Measurements from ENCODE around the gene KLHL17. TPM values are rescaled to one million over a fixed set of nuclear protein-coding genes. Genes with fewer than 3 reads are reported as not detected.

Gene KLHL17
- total and polyA plus RNA-seq, 11 donors: 1.6 to 6.8 (median 4.7) TPM

DNA sequence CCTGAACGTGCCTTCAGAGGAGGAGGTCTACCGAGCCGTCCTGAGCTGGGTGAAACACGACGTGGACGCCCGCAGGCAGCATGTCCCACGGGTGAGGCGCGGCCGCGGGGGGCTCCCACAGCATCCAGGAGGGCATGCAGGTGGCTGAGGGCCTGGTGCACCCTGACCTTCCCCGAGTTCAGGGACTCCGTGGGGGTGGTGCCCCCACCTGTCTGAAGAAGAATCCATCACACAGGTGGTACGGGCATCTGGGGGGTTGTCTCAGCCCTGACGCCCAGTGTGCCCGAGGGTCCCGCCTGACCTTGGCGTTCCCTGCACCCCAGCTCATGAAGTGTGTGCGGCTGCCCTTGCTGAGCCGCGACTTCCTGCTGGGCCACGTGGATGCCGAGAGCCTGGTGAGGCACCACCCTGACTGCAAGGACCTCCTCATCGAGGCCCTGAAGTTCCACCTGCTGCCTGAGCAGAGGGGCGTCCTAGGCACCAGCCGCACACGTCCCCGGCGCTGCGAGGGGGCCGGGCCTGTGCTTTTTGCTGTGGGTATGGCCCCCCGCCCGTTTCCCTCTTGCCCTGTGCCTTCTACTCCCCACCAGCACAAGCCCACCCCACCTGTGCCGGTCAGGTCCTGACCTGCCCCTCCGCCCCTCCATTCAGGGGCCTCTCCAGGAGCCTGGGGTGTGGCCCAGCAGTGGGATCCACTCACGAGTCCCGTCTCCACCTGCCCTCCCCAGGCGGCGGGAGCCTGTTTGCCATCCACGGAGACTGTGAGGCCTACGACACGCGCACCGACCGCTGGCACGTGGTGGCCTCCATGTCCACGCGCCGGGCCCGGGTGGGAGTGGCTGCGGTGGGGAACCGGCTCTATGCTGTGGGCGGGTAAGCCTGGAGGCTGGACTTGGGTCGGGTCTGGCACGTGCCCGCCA is 2.3 kb downstream of the KLHL17 start:
- intact Hi-C loops (cut with DNase I): loop anchor here in 1 of 10 donors (10.0 kb wide), 1 partner anchor 58 kb away; no protein-coding TSS in a partner anchor
- peaks cover 0 to 12% (median 0%) of the 10 kb centered on the region in 9 donors for H3K36me3 ChIP-seq
- no peak for TF ChIP-seq POLR2A (IDR thresholded peaks at IDR 0.05)
- TF ChIP-seq, protein P1, sequence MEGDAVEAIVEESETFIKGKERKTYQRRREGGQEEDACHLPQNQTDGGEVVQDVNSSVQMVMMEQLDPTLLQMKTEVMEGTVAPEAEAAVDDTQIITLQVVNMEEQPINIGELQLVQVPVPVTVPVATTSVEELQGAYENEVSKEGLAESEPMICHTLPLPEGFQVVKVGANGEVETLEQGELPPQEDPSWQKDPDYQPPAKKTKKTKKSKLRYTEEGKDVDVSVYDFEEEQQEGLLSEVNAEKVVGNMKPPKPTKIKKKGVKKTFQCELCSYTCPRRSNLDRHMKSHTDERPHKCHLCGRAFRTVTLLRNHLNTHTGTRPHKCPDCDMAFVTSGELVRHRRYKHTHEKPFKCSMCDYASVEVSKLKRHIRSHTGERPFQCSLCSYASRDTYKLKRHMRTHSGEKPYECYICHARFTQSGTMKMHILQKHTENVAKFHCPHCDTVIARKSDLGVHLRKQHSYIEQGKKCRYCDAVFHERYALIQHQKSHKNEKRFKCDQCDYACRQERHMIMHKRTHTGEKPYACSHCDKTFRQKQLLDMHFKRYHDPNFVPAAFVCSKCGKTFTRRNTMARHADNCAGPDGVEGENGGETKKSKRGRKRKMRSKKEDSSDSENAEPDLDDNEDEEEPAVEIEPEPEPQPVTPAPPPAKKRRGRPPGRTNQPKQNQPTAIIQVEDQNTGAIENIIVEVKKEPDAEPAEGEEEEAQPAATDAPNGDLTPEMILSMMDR (IDR thresholded peaks at IDR 0.05): no peak
- H3K4me1 ChIP-seq: peaks cover 4 to 47% (median 27%) of the 10 kb centered on the region in 12 donors
- H3K4me3 ChIP-seq: no peak overlapping the region
- ATAC-seq (no peak), DNase-seq (peak in 1 of 5 donors; percentile 61)
- no peaks in the 10 kb centered on the region for H3K9me3 ChIP-seq
- no peak overlapping the region for H3K27ac ChIP-seq
- peaks cover 0 to 8% (median 0%) of the 10 kb centered on the region in 9 donors for H3K27me3 ChIP-seq
- 95 to 96% (median 95%) methylated on average over 42 to 57 of the region's 57 CpGs for WGBS, 4 donors

DNA sequence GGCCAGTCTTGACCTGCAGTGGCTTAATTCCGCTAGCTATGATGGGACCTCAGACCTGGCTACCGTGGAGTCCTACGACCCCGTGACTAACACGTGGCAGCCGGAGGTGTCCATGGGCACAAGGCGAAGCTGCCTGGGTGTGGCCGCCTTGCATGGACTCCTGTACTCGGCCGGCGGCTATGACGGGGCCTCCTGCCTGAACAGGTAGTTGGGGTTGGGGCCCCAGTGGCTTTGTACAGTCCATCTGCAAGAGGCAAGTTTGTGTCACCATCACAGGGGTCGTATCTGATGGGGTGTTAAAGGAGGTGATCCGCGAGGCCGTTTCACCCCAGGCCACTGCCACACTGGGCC is 2.9 kb downstream of the KLHL17 start:
- ATAC-seq: no peak
- TF ChIP-seq, protein P1 (IDR thresholded peaks at IDR 0.05): no peak
- no peak for TF ChIP-seq POLR2A (IDR thresholded peaks at IDR 0.05)
- intact Hi-C loops (cut with DNase I): loop anchor here in 1 of 10 donors (10.0 kb wide), 1 partner anchor 58 kb away; no protein-coding TSS in a partner anchor

DNA sequence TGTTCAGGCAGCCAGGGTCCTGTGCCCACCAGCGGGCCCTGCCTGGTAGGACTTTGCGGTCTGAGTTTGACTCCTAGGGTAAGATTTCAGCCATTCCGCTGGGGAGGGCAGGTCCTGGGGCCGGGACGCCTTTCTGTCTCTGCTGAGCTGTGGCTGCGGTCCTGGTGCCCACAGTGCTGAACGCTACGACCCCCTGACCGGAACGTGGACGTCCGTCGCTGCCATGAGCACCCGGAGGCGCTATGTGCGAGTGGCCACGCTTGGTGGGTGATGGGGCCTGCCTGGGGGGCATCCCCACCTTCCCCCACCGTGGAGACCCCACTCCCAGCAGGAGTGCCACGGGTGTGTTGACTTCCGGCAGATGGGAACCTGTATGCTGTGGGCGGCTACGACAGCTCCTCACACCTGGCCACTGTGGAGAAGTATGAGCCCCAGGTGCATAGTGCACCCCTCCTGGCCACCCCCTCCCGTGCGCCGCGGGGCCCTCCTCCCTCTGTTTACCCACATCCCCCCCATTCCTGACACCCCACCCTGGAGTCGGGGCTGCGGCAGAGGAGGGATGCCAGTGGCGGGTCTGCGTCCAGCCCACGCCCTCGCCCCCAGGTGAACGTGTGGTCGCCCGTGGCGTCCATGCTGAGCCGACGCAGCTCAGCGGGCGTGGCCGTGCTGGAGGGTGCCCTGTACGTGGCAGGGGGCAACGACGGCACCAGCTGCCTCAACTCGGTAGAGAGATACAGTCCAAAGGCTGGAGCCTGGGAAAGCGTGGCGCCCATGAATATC is 3.6 kb downstream of the KLHL17 start:
- ATAC-seq: no peak
- WGBS, 4 donors: 93 to 96% (median 94%) methylated on average over 22 to 47 of the region's 47 CpGs

More for the DNA sequence above, 2.9 kb downstream of the KLHL17 start:
- 89 to 92% (median 91%) methylated on average over 13 to 16 of the region's 16 CpGs for WGBS, 4 donors
- H3K27ac ChIP-seq: no peak overlapping the region
- H3K36me3 ChIP-seq: peaks cover 0 to 12% (median 0%) of the 10 kb centered on the region in 9 donors
- H3K27me3 ChIP-seq: peaks cover 0 to 14% (median 6%) of the 10 kb centered on the region in 9 donors
- DNase-seq: peak in 1 of 5 donors; percentile 60
- H3K9me3 ChIP-seq: no peaks in the 10 kb centered on the region
- no peak overlapping the region for H3K4me3 ChIP-seq
- H3K4me1 ChIP-seq: peaks cover 4 to 40% (median 20%) of the 10 kb centered on the region in 12 donors

More for the DNA sequence above, 3.6 kb downstream of the KLHL17 start:
- TF ChIP-seq, protein P1 (IDR thresholded peaks at IDR 0.05): no peak
- TF ChIP-seq POLR2A (IDR thresholded peaks at IDR 0.05): no peak
- peak in 1 of 5 donors; percentile 62 for DNase-seq
- H3K27ac ChIP-seq: no peak overlapping the region
- no peak overlapping the region for H3K4me3 ChIP-seq
- peaks cover 0 to 14% (median 7%) of the 10 kb centered on the region in 9 donors for H3K27me3 ChIP-seq
- no peaks in the 10 kb centered on the region for H3K9me3 ChIP-seq
- peaks cover 4 to 34% (median 17%) of the 10 kb centered on the region in 12 donors for H3K4me1 ChIP-seq
- intact Hi-C loops (cut with DNase I): loop anchor here in 1 of 10 donors (10.0 kb wide), 1 partner anchor 59 kb away; no protein-coding TSS in a partner anchor
- H3K36me3 ChIP-seq: peaks cover 0 to 12% (median 0%) of the 10 kb centered on the region in 9 donors

Data from heart left ventricle (tissue), 16 donors.